K562 (cell line): ENCODE measurements around the gene ZSWIM3. TPM values are rescaled to one million over a fixed set of nuclear protein-coding genes. Genes with fewer than 3 reads are reported as not detected.
"Not testable (repeated sequence)": the region's sequence is repeated elsewhere in the genome, so short reads cannot be mapped to it uniquely, and the experiment has no call there.

Experiments used
- ATAC-seq: fragments of 200-7000 bp; cut with Tn5 transposase; 3 replicates; pipeline ENCODE4 v1.9.1; 2020; ENCODE audit warnings: moderate library complexity
- BruUV-seq: library from RNA; stranded (reverse); fragments of 400-500 nt; replicated peaks from 2 replicates; lab custom pipeline; 2021; lab: Mats Ljungman, UMichigan
- CTCF ChIA-PET: fragments of 300-600 bp; formaldehyde crosslinking; extraction: SDS; loops from one replicate; lab custom pipeline; 2021; ENCODE audit warnings: low intra/inter-chr PET ratio; lab: Yijun Ruan, JAX
- POLR2A ChIA-PET: fragments of 300-600, 350-650 bp; sonication (Branson Sonifier 250); formaldehyde crosslinking; extraction: SDS; loops from one replicate; lab custom pipeline; 2021; ENCODE audit warnings: antibody characterized with exemption, inconsistent platforms; lab: Yijun Ruan, JAX
- DNase-seq, 4 experiments: peaks; one replicate each; pipeline versions ENCODE4 v3.0.0 to v3.0.0-alpha.2; 2011 to 2018; ENCODE audit warnings: low spot score in 3 of 4, mixed read lengths in 3 of 4; ENCODE audit errors: extremely low read depth in 1 of 4
- FAIRE-seq: peaks from 2 replicates; lab custom pipeline; 2011; peaks lifted over from hg19 to GRCh38; lab: Jason Lieb, UNC
- H2AFZ ChIP-seq: 2 replicates; pipeline ENCODE4 v1.6.0; 2011; ENCODE audit warnings: low read depth, low read length, control low read depth, inconsistent platforms
- H3K27ac ChIP-seq: fragments of 200-600 bp; 3 replicates; pipeline ENCODE4 v1.8.0; 2011; ENCODE audit warnings: low read depth, mild to moderate bottlenecking, control low read depth, inconsistent platforms, low read length, moderate library complexity, mixed read lengths; ENCODE audit errors: extremely low read depth
- H3K27me3 ChIP-seq, 2 experiments: fragments of 300-600 bp in 1 of 2; 2 replicates in 1 of 2; 3 replicates in 1 of 2; pipeline versions ENCODE4 v1.6.0 to v1.8.0; 2011; ENCODE audit warnings: inconsistent platforms in 2 of 2, low read length in 2 of 2, mild to moderate bottlenecking in 1 of 2, mixed read lengths in 1 of 2, moderate library complexity in 1 of 2; ENCODE audit not compliant: control insufficient read depth in 2 of 2, insufficient read depth in 2 of 2
- H3K36me3 ChIP-seq: fragments of 300-600 bp; 3 replicates; pipeline ENCODE4 v1.8.0; 2011; ENCODE audit warnings: mild to moderate bottlenecking, low read length, inconsistent platforms; ENCODE audit not compliant: control insufficient read depth, insufficient read depth
- H3K4me1 ChIP-seq, 2 experiments: fragments of 200-600 bp in 1 of 2; replicated peaks in 1 of 2; 2 replicates in 1 of 2; 3 replicates in 1 of 2; pipeline versions ENCODE4 v1.5.1 to v1.8.0; 2011; ENCODE audit warnings: inconsistent platforms in 2 of 2, low read length in 2 of 2, mild to moderate bottlenecking in 1 of 2, mixed read lengths in 1 of 2, moderate library complexity in 1 of 2; ENCODE audit not compliant: control insufficient read depth in 2 of 2, insufficient read depth in 2 of 2
- H3K4me2 ChIP-seq: 2 replicates; pipeline ENCODE4 v1.6.1; 2011; ENCODE audit warnings: low read length, control low read depth, inconsistent platforms, mixed read lengths; ENCODE audit not compliant: insufficient read depth
- H3K4me3 ChIP-seq: fragments of 200-600 bp; sonication (generic), shearing (Covaris generic); 2 replicates; pipeline ENCODE4 v1.5.1; 2016; ENCODE audit warnings: control low read depth, inconsistent platforms
- H3K79me2 ChIP-seq: fragments of 200-600 bp; 3 replicates; pipeline ENCODE4 v1.8.0; 2011; ENCODE audit warnings: low read length, inconsistent platforms; ENCODE audit not compliant: control insufficient read depth, insufficient read depth
- H3K9ac ChIP-seq, 2 experiments: 2 replicates each; pipeline versions ENCODE4 v1.6.0 to v1.6.1; 2011; ENCODE audit warnings: low read depth in 2 of 2, low read length in 2 of 2, control low read depth in 1 of 2, inconsistent platforms in 1 of 2, mild to moderate bottlenecking in 1 of 2, mixed read lengths in 1 of 2; ENCODE audit not compliant: insufficient read depth in 1 of 2
- H3K9me1 ChIP-seq: one replicate; pipeline ENCODE4 v1.6.0; 2011; ENCODE audit warnings: inconsistent platforms, mild to moderate bottlenecking, low read length, moderate library complexity; ENCODE audit not compliant: control insufficient read depth, insufficient read depth
- H3K9me3 ChIP-seq: replicated peaks from 2 replicates; pipeline ENCODE4 v1.5.1; 2011; ENCODE audit warnings: low read depth, low read length, inconsistent platforms; ENCODE audit not compliant: control insufficient read depth, insufficient read depth
- H4K20me1 ChIP-seq: replicated peaks from 2 replicates; pipeline ENCODE4 v1.6.1; 2011; ENCODE audit warnings: low read length, inconsistent platforms, mixed read lengths; ENCODE audit not compliant: control insufficient read depth, insufficient read depth
- CBFA2T2 ChIP-seq: fragments of 450-650 bp; conservative IDR thresholded peaks from 2 replicates; pipeline ENCODE4 v1.6.1; 2017; ENCODE audit warnings: mild to moderate bottlenecking
- GATAD2A ChIP-seq: fragments of 450-650 bp; IDR thresholded peaks from 2 replicates; pipeline ENCODE4 v1.6.1; 2017
- KLF16 ChIP-seq: IDR thresholded peaks from 2 replicates; pipeline ENCODE4 v1.6.1; 2016; ENCODE audit warnings: antibody characterized with exemption
- NCOR1 ChIP-seq: fragments of 450-650 bp; IDR thresholded peaks from 2 replicates; pipeline ENCODE4 v1.6.1; 2016; ENCODE audit warnings: mild to moderate bottlenecking, moderate library complexity
- NR3C1 ChIP-seq: sonication (generic); formaldehyde crosslinking; IDR thresholded peaks from 2 replicates; pipeline ENCODE4 v1.8.1; 2022; ENCODE audit warnings: missing genetic modification reagents
- POLR2G ChIP-seq: fragments of 200-400 bp; formaldehyde crosslinking; IDR thresholded peaks from 2 replicates; pipeline ENCODE4 v1.6.1; 2017; ENCODE audit warnings: low read depth, mild to moderate bottlenecking, antibody characterized with exemption, low read length, moderate library complexity
- SMARCE1 ChIP-seq: fragments of 450-650 bp; IDR thresholded peaks from 2 replicates; pipeline ENCODE4 v1.7.1; 2016; ENCODE audit warnings: mild to moderate bottlenecking
- SRSF3 ChIP-seq: fragments of 200-400 bp; formaldehyde crosslinking; IDR thresholded peaks from 2 replicates; pipeline ENCODE4 v1.6.1; 2016; ENCODE audit warnings: mild to moderate bottlenecking, low read length, moderate library complexity; ENCODE audit not compliant: insufficient read depth
- TCF3 ChIP-seq: sonication (generic); formaldehyde crosslinking; IDR thresholded peaks from 2 replicates; pipeline ENCODE4 v1.4.0; 2020; ENCODE audit warnings: mild to moderate bottlenecking, missing genetic modification reagents
- ZNF121 ChIP-seq: sonication (generic); formaldehyde crosslinking; conservative IDR thresholded peaks from 2 replicates; pipeline ENCODE4 v1.8.0; 2022; ENCODE audit warnings: missing genetic modification reagents
- ZNF316 ChIP-seq: fragments of 450-650 bp; IDR thresholded peaks from 2 replicates; pipeline ENCODE4 v1.6.1; 2016
- ZNF354B ChIP-seq: fragments of 250-450 bp; sonication (Bioruptor Pico); IDR thresholded peaks from 2 replicates; pipeline ENCODE4 v1.4.0; 2020
- ZNF384 ChIP-seq: IDR thresholded peaks from 2 replicates; pipeline ENCODE4 v1.6.1; 2012; ENCODE audit warnings: low read depth, low read length, improper control_type of control experiment
- ZNF583 ChIP-seq: fragments of 250-450 bp; sonication (Bioruptor Pico); IDR thresholded peaks from 2 replicates; pipeline ENCODE4 v1.4.0; 2020
- ZNF586 ChIP-seq: fragments of 450-650 bp; formaldehyde crosslinking; conservative IDR thresholded peaks from 2 replicates; pipeline ENCODE4 v1.4.0; 2020; ENCODE audit warnings: mild to moderate bottlenecking, moderate library complexity
- ZNF79 ChIP-seq: fragments of 250-450 bp; sonication (Bioruptor Pico); IDR thresholded peaks from 2 replicates; pipeline ENCODE4 v1.4.0; 2020; ENCODE audit warnings: low read depth, mild to moderate bottlenecking, moderate library complexity
- WGBS: fragments of 100-300 bp; shearing (Covaris generic); methylation state at CpG from one replicate; pipeline ENCODE4 v1.1.6; 2016; ENCODE audit warnings: low coverage, mixed read lengths; ENCODE audit not compliant: insufficient coverage; ENCODE audit errors: missing lambda C conversion rate; 5-methylcytosine and 5-hydroxymethylcytosine counted together
- in situ Hi-C: fragments of 300-500 bp; cut with MboI; formaldehyde crosslinking; loops from 4 replicates; pipeline ENCODE4 v1.15.0; 2018; ENCODE audit warnings: inconsistent platforms, mixed read lengths
- intact Hi-C: fragments of 100-400 bp; cut with micrococcal nuclease; formaldehyde crosslinking; loops from 2 replicates; pipeline ENCODE4 v1.14.2; 2022
- polyA plus RNA-seq, 8 experiments: library from polyadenylated mRNA; depleted of rRNA in 4 of 8; stranded (reverse) in 5 of 8; unstranded in 3 of 8; fragments of >200 nt; fragmentation: Nextera tagmentation in 2 of 8; fragmentation: Illumina TruSeq in 1 of 8; extraction: Ambion mirVana in 2 of 8; extraction: Trizol in 1 of 8; gene quantifications; 2 replicates each; pipeline versions ENCODE4 v1.2.1 to v1.2.3, GENCODE V29; 2011 to 2014; ENCODE audit warnings: inconsistent platforms in 1 of 8, missing spikeins in 1 of 8
- total RNA-seq, 7 experiments: library from RNA; depleted of rRNA in 6 of 7; stranded (reverse); fragments of >200 nt in 6 of 7; fragmentation: Illumina TruSeq in 2 of 7; extraction: Trizol in 2 of 7; gene quantifications; 2 replicates each; pipeline versions ENCODE4 v1.2.1 to v1.2.3, GENCODE V29; 2011 to 2021; ENCODE audit warnings: low replicate concordance in 1 of 7
- TF ChIP-seq, protein P1 (sequence below): fragments of 250-450 bp; sonication (Bioruptor Pico); IDR thresholded peaks from 2 replicates; pipeline ENCODE4 v1.8.0; 2022; ENCODE audit warnings: moderate library complexity, mild to moderate bottlenecking, inconsistent platforms
- TF ChIP-seq, protein P2 (sequence below): fragments of 250-450 bp; sonication (Bioruptor Pico); IDR thresholded peaks from 2 replicates; pipeline ENCODE4 v1.8.0; 2022; ENCODE audit warnings: inconsistent platforms, mild to moderate bottlenecking, moderate library complexity, borderline replicate concordance

ZSWIM3 gene
- total and polyA plus RNA-seq, 9 of the 15 experiments (the other 6 are each of a cell fraction or from before 2014, with no cell fraction given), result 1.7 to 4.3 (median 2.9) TPM

DNA sequence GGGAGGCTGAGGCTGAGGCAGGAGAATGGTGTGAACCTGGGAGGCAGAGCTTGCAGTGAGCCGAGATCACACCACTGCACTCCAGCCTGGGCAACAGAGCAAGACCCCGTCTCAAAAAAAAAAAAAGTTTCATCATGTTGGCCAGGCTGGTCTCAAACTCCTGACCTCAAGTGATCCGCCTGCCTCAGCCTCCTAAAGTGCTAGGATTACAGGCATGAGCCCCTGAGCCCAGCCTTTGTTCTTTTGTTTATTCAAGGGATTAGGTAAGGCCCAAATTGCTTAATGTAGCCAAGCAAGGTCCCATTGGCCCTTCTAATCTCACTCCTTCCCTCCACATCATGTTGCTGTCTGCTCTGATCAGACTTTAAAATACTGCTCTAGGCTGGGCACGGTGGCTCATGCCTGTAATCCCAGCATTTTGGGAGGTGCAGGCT is 27.7 kb upstream of the ZSWIM3 start:
- H3K27ac ChIP-seq, H3K9me3 ChIP-seq, H4K20me1 ChIP-seq, DNase-seq, H2AFZ ChIP-seq, H3K79me2 ChIP-seq, H3K4me3 ChIP-seq, H3K9ac ChIP-seq, H3K27me3 ChIP-seq, BruUV-seq, in situ Hi-C loops, POLR2A ChIA-PET, CTCF ChIA-PET, H3K36me3 ChIP-seq, FAIRE-seq, H3K9me1 ChIP-seq, ATAC-seq, H3K4me2 ChIP-seq: not testable (repeated sequence)
- 25% methylated on average over 2 of the region's 4 CpGs for WGBS
- peak; percentile 42; the same call in 1 of the 2 replicates for TF ChIP-seq ZNF121 (CRISPR knock-in tag)
- intact Hi-C loops, result loop anchor here (10.0 kb wide), 1 partner anchor 55 kb away; the partner anchor contains the start of genes SPATA25 and ZSWIM1
- H3K4me1 ChIP-seq, result peaks cover 26 to 28% of the 10 kb centered on the region in 2 experiments; a peak in 4 of 5 replicates

DNA sequence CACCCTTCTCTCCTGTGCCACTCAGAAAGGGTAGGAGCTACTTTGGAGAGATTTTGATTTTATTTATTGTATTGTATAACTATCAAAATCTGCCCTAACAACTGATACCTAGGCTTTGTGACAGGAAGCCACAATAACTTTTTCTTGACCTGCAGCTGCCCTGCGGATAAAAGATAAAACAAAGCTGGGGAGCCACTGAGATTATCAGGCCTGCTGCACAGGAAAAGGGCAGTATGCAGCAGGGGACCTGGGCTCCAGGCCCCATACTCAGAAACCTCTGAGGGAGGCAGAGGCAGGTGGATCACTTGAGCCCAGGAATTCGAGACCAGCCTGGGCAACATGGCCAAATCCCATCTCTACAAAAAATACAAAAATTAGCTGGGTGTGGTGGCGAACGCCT is 24.8 kb upstream of the ZSWIM3 start:
- BruUV-seq, result no TSS peak
- no peaks in the 10 kb centered on the region for H3K36me3 ChIP-seq
- intact Hi-C loops (loop anchor here (10.0 kb wide), 1 partner anchor 52 kb away; the partner anchor contains the start of genes SPATA25 and ZSWIM1), in situ Hi-C loops (no loop called here)
- no peaks in the 10 kb centered on the region for H3K9me1 ChIP-seq
- H3K27me3 ChIP-seq, result no peaks in the 10 kb centered on the region
- no peak overlapping the region for H3K4me3 ChIP-seq
- no peak overlapping the region for H3K4me2 ChIP-seq
- no peak overlapping the region for H2AFZ ChIP-seq
- no peaks in the 10 kb centered on the region for H3K9me3 ChIP-seq
- ATAC-seq (0 out of 3 replicates have a peak, but pooled peaks have one; percentile 6), DNase-seq (peak in 1 of 4 experiments; percentile 50), FAIRE-seq (no peak)
- WGBS, result 24% methylated on average over 4 of the region's 4 CpGs
- CTCF ChIA-PET, result no interaction called here
- no peaks in the 10 kb centered on the region for H4K20me1 ChIP-seq
- H3K9ac ChIP-seq, result no peak overlapping the region
- H3K79me2 ChIP-seq, result no peaks in the 10 kb centered on the region
- no peak overlapping the region for H3K27ac ChIP-seq
- POLR2A ChIA-PET, result interaction anchor here (0.9 to 1.6 kb wide), 6 partner anchors 10 to 137 kb away, joined by 3 to 6 read pairs (median 4); partner anchors contain the start of gene PCIF1
- peaks cover 32 to 34% of the 10 kb centered on the region in 2 experiments for H3K4me1 ChIP-seq
- TF ChIP-seq KLF16 (peak; percentile 37; the same call in 1 of the 2 replicates), POLR2G (no peak), ZNF79 (CRISPR knock-in tag) (no peak), CBFA2T2 (peak; percentile 67), TCF3 (CRISPR knock-in tag) (peak; percentile 74), ZNF384 (no peak), SMARCE1 (no peak), NCOR1 (peak; percentile 48; the same call in 1 of the 2 replicates), GATAD2A (no peak), NR3C1 (CRISPR knock-in tag) (no peak), ZNF354B (CRISPR knock-in tag) (no peak), ZNF316 (no peak), SRSF3 (no peak), ZNF583 (CRISPR knock-in tag) (no peak), ZNF586 (CRISPR knock-in tag) (no peak)
- TF ChIP-seq, protein P1, sequence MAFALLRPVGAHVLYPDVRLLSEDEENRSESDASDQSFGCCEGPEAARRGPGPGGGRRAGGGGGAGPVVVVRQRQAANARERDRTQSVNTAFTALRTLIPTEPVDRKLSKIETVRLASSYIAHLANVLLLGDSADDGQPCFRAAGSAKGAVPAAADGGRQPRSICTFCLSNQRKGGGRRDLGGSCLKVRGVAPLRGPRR (CRISPR knock-in tag), result no peak
- TF ChIP-seq, protein P2, sequence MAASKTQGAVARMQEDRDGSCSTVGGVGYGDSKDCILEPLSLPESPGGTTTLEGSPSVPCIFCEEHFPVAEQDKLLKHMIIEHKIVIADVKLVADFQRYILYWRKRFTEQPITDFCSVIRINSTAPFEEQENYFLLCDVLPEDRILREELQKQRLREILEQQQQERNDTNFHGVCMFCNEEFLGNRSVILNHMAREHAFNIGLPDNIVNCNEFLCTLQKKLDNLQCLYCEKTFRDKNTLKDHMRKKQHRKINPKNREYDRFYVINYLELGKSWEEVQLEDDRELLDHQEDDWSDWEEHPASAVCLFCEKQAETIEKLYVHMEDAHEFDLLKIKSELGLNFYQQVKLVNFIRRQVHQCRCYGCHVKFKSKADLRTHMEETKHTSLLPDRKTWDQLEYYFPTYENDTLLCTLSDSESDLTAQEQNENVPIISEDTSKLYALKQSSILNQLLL, result no peak
